ENCODE measurements around the gene PLXDC1.
"Not testable (repeated sequence)": the region's sequence is repeated elsewhere in the genome, so short reads cannot be mapped to it uniquely, and the experiment has no call there.

The PLXDC1 gene

GRCh38 chr17:39022924-39023323 is 128.5 kb downstream of the PLXDC1 start:
- no peak overlapping the region for H2AFZ ChIP-seq (ENCODE audit: low read length)
- no peak overlapping the region for H3K4me3 ChIP-seq (ENCODE audit: low read length)
- H3K9me3 ChIP-seq (replicated peaks; ENCODE audit: insufficient read depth, low read length), result no peaks in the 10 kb centered on the region
- no peak overlapping the region for H3K27ac ChIP-seq (ENCODE audit: low read length)
- no peaks in the 10 kb centered on the region for H3K79me2 ChIP-seq (ENCODE audit: low read length)
- DNase-seq, result no peak
- no peaks in the 10 kb centered on the region for H3K4me1 ChIP-seq (ENCODE audit: low read length)
- no peak overlapping the region for H3K4me2 ChIP-seq (ENCODE audit: low read depth, low read length)
- H3K9ac ChIP-seq (ENCODE audit: low read length), result no peak overlapping the region
- H3K36me3 ChIP-seq (replicated peaks; ENCODE audit: insufficient read depth, low read length), result no peaks in the 10 kb centered on the region
- no peaks in the 10 kb centered on the region for H3K27me3 ChIP-seq (replicated peaks; ENCODE audit: insufficient read depth, low read length)
- H3K9me2 ChIP-seq (replicated peaks; ENCODE audit: insufficient read depth, low read length), result no peaks in the 10 kb centered on the region
- no peaks in the 10 kb centered on the region for H3F3A ChIP-seq (ENCODE audit: insufficient read depth, low read length)
- H4K20me1 ChIP-seq (ENCODE audit: insufficient read depth, low read length), result no peaks in the 10 kb centered on the region
- no peak for TF ChIP-seq CTCF (IDR thresholded peaks at IDR 0.05; ENCODE audit: low read length)
- TF ChIP-seq EZH2phosphoT487 (IDR thresholded peaks at IDR 0.05; ENCODE audit: low read length), result no peak
- no peak for TF ChIP-seq EZH2 (optimal IDR thresholded peaks at IDR 0.05; ENCODE audit: low read depth, low read length)

GRCh38 chr17:39020037-39020436 is 131.4 kb downstream of the PLXDC1 start:
- DNase-seq; H2AFZ ChIP-seq (ENCODE audit: low read length); H3K79me2 ChIP-seq (ENCODE audit: low read length): not testable (repeated sequence)

GRCh38 chr17:39018267-39019134 is 132.9 kb downstream of the PLXDC1 start:
- Histone ChIP-seq H3K9ac (ENCODE audit: low read length) (no peak overlapping the region), H3K4me3 (ENCODE audit: low read length) (no peak overlapping the region), H3F3A (ENCODE audit: insufficient read depth, low read length) (no peaks in the 10 kb centered on the region), H3K36me3 (replicated peaks; ENCODE audit: insufficient read depth, low read length) (no peaks in the 10 kb centered on the region), H2AFZ (ENCODE audit: low read length) (no peak overlapping the region), H3K4me2 (ENCODE audit: low read depth, low read length) (no peak overlapping the region), H3K4me1 (ENCODE audit: low read length) (no peaks in the 10 kb centered on the region), H4K20me1 (ENCODE audit: insufficient read depth, low read length) (no peaks in the 10 kb centered on the region), H3K27ac (ENCODE audit: low read length) (no peak overlapping the region), H3K9me3 (replicated peaks; ENCODE audit: insufficient read depth, low read length) (no peaks in the 10 kb centered on the region), H3K79me2 (ENCODE audit: low read length) (no peaks in the 10 kb centered on the region), H3K27me3 (replicated peaks; ENCODE audit: insufficient read depth, low read length) (no peaks in the 10 kb centered on the region), H3K9me2 (replicated peaks; ENCODE audit: insufficient read depth, low read length) (no peaks in the 10 kb centered on the region)
- DNase-seq, result no peak
- TF ChIP-seq EZH2phosphoT487 (IDR thresholded peaks at IDR 0.05; ENCODE audit: low read length) (no peak), CTCF (IDR thresholded peaks at IDR 0.05; ENCODE audit: low read length) (no peak), EZH2 (optimal IDR thresholded peaks at IDR 0.05; ENCODE audit: low read depth, low read length) (no peak)

More at GRCh38 chr17:39020037-39020436, 131.4 kb downstream of the PLXDC1 start:
- not testable (repeated sequence) for H3K9ac ChIP-seq (ENCODE audit: low read length); H3K9me2 ChIP-seq (replicated peaks; ENCODE audit: insufficient read depth, low read length); H3K4me1 ChIP-seq (ENCODE audit: low read length); H3K27ac ChIP-seq (ENCODE audit: low read length); H3K27me3 ChIP-seq (replicated peaks; ENCODE audit: insufficient read depth, low read length); H3K4me2 ChIP-seq (ENCODE audit: low read depth, low read length); H3K9me3 ChIP-seq (replicated peaks; ENCODE audit: insufficient read depth, low read length); H3K4me3 ChIP-seq (ENCODE audit: low read length); H4K20me1 ChIP-seq (ENCODE audit: insufficient read depth, low read length); H3F3A ChIP-seq (ENCODE audit: insufficient read depth, low read length); H3K36me3 ChIP-seq (replicated peaks; ENCODE audit: insufficient read depth, low read length)
